BLaER1 (cell line): Measurements from ENCODE around the gene TAOK1.

Experiments used
- H3K27ac ChIP-seq: shearing (Covaris generic); formaldehyde crosslinking; 2 replicates; pipeline ENCODE4 v1.8.1; 2022
- H3K27me3 ChIP-seq: shearing (Covaris generic); formaldehyde crosslinking; 2 replicates; pipeline ENCODE4 v1.8.1; 2022
- H3K36me3 ChIP-seq: shearing (Covaris generic); formaldehyde crosslinking; 2 replicates; pipeline ENCODE4 v1.8.1; 2022
- H3K4me1 ChIP-seq: shearing (Covaris generic); formaldehyde crosslinking; 2 replicates; pipeline ENCODE4 v1.8.1; 2022
- H3K4me2 ChIP-seq: shearing (Covaris generic); formaldehyde crosslinking; 2 replicates; pipeline ENCODE4 v1.8.1; 2022
- H3K4me3 ChIP-seq: shearing (Covaris generic); formaldehyde crosslinking; 2 replicates; pipeline ENCODE4 v1.8.1; 2022
- H3K9ac ChIP-seq: shearing (Covaris generic); formaldehyde crosslinking; 2 replicates; pipeline ENCODE4 v1.8.1; 2022
- H3K9me3 ChIP-seq: shearing (Covaris generic); formaldehyde crosslinking; 2 replicates; pipeline ENCODE4 v1.8.1; 2022
- H4K20me1 ChIP-seq: shearing (Covaris generic); formaldehyde crosslinking; 2 replicates; pipeline ENCODE4 v1.8.1; 2022
- Cebpa-rat ChIP-seq: shearing (Covaris generic); IDR thresholded peaks from 2 replicates; pipeline ENCODE4 v1.8.1; 2022

Gene TAOK1

GRCh38 chr17:29376667-29377270 lies 13.4 kb upstream of the TAOK1 start:
- H3K4me2 ChIP-seq = no peak overlapping the region
- H3K27me3 ChIP-seq = no peaks in the 10 kb centered on the region
- H3K27ac ChIP-seq = no peak overlapping the region
- no peaks in the 10 kb centered on the region for H4K20me1 ChIP-seq
- no peaks in the 10 kb centered on the region for H3K36me3 ChIP-seq
- peaks cover 11% of the 10 kb centered on the region for H3K4me1 ChIP-seq
- no peak overlapping the region for H3K4me3 ChIP-seq
- no peaks in the 10 kb centered on the region for H3K9me3 ChIP-seq
- H3K9ac ChIP-seq = no peak overlapping the region
- no peak for TF ChIP-seq Cebpa-rat

DNA sequence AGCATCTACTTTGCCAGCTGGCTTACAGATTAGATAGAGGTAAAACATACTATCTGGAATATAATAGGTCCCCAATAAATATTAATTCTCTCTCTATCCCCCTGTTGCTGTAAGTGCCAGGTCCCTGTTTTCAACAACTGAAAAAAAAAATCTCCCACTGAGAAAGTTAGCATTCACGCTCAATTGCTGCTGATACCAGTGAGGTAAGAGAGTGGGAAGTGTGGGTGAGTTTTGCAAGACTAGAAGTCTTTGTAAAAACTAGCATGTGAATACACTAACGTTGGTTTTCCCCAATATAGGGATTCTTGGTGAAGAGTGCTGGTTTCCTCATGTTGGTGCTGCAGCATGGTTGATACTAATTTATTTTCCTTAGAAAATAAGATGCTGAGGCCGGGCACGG lies 11.7 kb upstream of the TAOK1 start:
- no peaks in the 10 kb centered on the region for H3K36me3 ChIP-seq
- H3K27me3 ChIP-seq = no peaks in the 10 kb centered on the region
- no peak overlapping the region for H3K9ac ChIP-seq
- H3K4me2 ChIP-seq = no peak overlapping the region
- no peaks in the 10 kb centered on the region for H4K20me1 ChIP-seq
- H3K27ac ChIP-seq = no peak overlapping the region
- TF ChIP-seq Cebpa-rat = no peak
- no peaks in the 10 kb centered on the region for H3K9me3 ChIP-seq
- H3K4me3 ChIP-seq = no peak overlapping the region
- H3K4me1 ChIP-seq = peaks cover 11% of the 10 kb centered on the region

- peak overlapping the region; percentile 43; the same call in 1 of the 2 replicates for H3K9ac ChIP-seq
- H3K4me2 ChIP-seq = peak overlapping the region; percentile 59
- no peaks in the 10 kb centered on the region for H3K9me3 ChIP-seq
- H3K36me3 ChIP-seq = no peaks in the 10 kb centered on the region
- no peak for TF ChIP-seq Cebpa-rat
- no peaks in the 10 kb centered on the region for H4K20me1 ChIP-seq
- no peaks in the 10 kb centered on the region for H3K27me3 ChIP-seq
- peaks cover 11% of the 10 kb centered on the region for H3K4me1 ChIP-seq
- no peak overlapping the region for H3K27ac ChIP-seq
- no peak overlapping the region for H3K4me3 ChIP-seq
Measured at GRCh38 chr17:29379084-29379991, 10.8 kb upstream of the TAOK1 start.

GRCh38 chr17:29383686-29384085 lies 6.5 kb upstream of the TAOK1 start:
- H3K9me3 ChIP-seq = no peaks in the 10 kb centered on the region
- H3K36me3 ChIP-seq = no peaks in the 10 kb centered on the region
- no peaks in the 10 kb centered on the region for H3K27me3 ChIP-seq
- no peak overlapping the region for H3K27ac ChIP-seq
- no peak overlapping the region for H3K9ac ChIP-seq
- no peak overlapping the region for H3K4me3 ChIP-seq
- H4K20me1 ChIP-seq = no peaks in the 10 kb centered on the region
- no peak overlapping the region for H3K4me2 ChIP-seq
- no peak for TF ChIP-seq Cebpa-rat
- H3K4me1 ChIP-seq = peaks cover 11% of the 10 kb centered on the region

- H3K9me3 ChIP-seq = no peaks in the 10 kb centered on the region
- H4K20me1 ChIP-seq = no peaks in the 10 kb centered on the region
- no peak for TF ChIP-seq Cebpa-rat
- H3K4me1 ChIP-seq = peaks cover 12% of the 10 kb centered on the region
- no peaks in the 10 kb centered on the region for H3K27me3 ChIP-seq
- no peak overlapping the region for H3K4me2 ChIP-seq
- no peak overlapping the region for H3K4me3 ChIP-seq
- H3K27ac ChIP-seq = no peak overlapping the region
- H3K9ac ChIP-seq = no peak overlapping the region
- H3K36me3 ChIP-seq = no peaks in the 10 kb centered on the region
Measured at GRCh38 chr17:29384901-29385300, 5.3 kb upstream of the TAOK1 start.

DNA sequence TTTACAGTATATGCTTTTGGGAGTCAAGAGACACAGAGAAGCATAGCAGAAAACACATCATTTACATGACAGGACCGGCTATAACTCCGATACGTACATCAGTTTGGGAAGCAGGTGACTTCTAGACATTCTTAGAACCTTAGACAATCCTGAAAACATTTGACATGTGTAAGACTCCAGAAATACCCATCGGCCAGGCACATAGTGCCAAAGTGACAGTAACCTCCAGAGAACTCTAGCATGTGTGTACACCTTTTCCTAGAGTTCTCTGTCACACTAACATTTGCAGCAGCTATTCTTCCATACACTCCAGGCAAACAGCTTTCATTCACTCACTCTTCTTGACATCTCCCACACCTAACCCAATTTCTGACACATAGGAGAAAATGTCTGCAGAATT lies 3.4 kb upstream of the TAOK1 start:
- Histone ChIP-seq H3K9me3 (no peaks in the 10 kb centered on the region), H3K4me3 (no peak overlapping the region), H3K36me3 (no peaks in the 10 kb centered on the region), H4K20me1 (peaks cover 4% of the 10 kb centered on the region), H3K27me3 (no peaks in the 10 kb centered on the region), H3K27ac (no peak overlapping the region), H3K9ac (no peak overlapping the region), H3K4me2 (no peak overlapping the region), H3K4me1 (peaks cover 10% of the 10 kb centered on the region)
- TF ChIP-seq Cebpa-rat = no peak

- TF ChIP-seq Cebpa-rat = no peak
- peaks cover 27% of the 10 kb centered on the region for H3K4me1 ChIP-seq
- H3K4me3 ChIP-seq = no peak overlapping the region
- H3K9me3 ChIP-seq = no peaks in the 10 kb centered on the region
- 0 out of 2 replicates have a peak overlapping the region, but pooled peaks have one; percentile 92 for H3K4me2 ChIP-seq
- H3K27me3 ChIP-seq = no peaks in the 10 kb centered on the region
- H3K27ac ChIP-seq = no peak overlapping the region
- H3K9ac ChIP-seq = no peak overlapping the region
- H4K20me1 ChIP-seq = peaks cover 26% of the 10 kb centered on the region
- no peaks in the 10 kb centered on the region for H3K36me3 ChIP-seq
Measured at GRCh38 chr17:29388937-29389336, 1.2 kb upstream of the TAOK1 start.

- Histone ChIP-seq H3K4me2 (peak overlapping the region; percentile 93), H3K36me3 (peaks cover 16% of the 10 kb centered on the region), H3K4me1 (peaks cover 27% of the 10 kb centered on the region), H3K27ac (peak overlapping the region; percentile 99), H4K20me1 (peaks cover 47% of the 10 kb centered on the region), H3K4me3 (peak overlapping the region; percentile 98), H3K9me3 (no peaks in the 10 kb centered on the region), H3K27me3 (no peaks in the 10 kb centered on the region), H3K9ac (peak overlapping the region; percentile 100)
- TF ChIP-seq Cebpa-rat = no peak
Measured at GRCh38 chr17:29390851-29391631, 878 bp downstream of the TAOK1 start.

- no peak overlapping the region for H3K4me3 ChIP-seq
- no peak for TF ChIP-seq Cebpa-rat
- no peak overlapping the region for H3K27ac ChIP-seq
- H3K9me3 ChIP-seq = no peaks in the 10 kb centered on the region
- peak overlapping the region; percentile 93 for H3K4me2 ChIP-seq
- peaks cover 71% of the 10 kb centered on the region for H4K20me1 ChIP-seq
- H3K27me3 ChIP-seq = no peaks in the 10 kb centered on the region
- peaks cover 27% of the 10 kb centered on the region for H3K4me1 ChIP-seq
- H3K36me3 ChIP-seq = peaks cover 23% of the 10 kb centered on the region
- H3K9ac ChIP-seq = no peak overlapping the region
Measured at GRCh38 chr17:29393436-29393835, 3.3 kb downstream of the TAOK1 start.

DNA sequence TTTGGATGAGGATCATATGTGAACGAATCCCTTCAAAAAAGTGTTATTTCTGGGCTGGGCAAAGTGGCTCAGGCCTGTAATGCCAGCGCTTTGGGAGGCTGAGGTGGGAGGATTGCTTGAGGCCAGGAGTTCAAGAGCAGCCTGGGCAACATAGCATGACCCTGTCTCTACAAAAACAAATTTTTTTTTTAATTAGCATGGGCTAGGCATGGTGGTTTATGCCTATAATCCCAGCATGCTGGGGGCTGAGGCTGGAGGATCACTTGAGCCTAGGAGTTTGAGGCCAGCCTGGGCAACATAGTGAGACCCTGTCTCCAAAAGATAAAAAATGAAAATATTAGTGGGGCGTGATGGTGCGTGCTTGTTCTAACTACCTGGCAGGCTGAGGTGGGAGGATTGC lies 4.6 kb downstream of the TAOK1 start:
- Histone ChIP-seq H3K9me3 (no peaks in the 10 kb centered on the region), H3K27me3 (no peaks in the 10 kb centered on the region), H3K4me2 (no peak overlapping the region), H4K20me1 (peaks cover 84% of the 10 kb centered on the region), H3K36me3 (peaks cover 37% of the 10 kb centered on the region), H3K4me3 (no peak overlapping the region), H3K9ac (no peak overlapping the region), H3K27ac (no peak overlapping the region), H3K4me1 (peaks cover 21% of the 10 kb centered on the region)
- TF ChIP-seq Cebpa-rat = no peak
